Glutamatergic neuron (in vitro differentiated cells): Measurements from ENCODE around the gene PODXL2. TPM values are rescaled to one million over a fixed set of nuclear protein-coding genes. Genes with fewer than 3 reads are reported as not detected.

Experiments
- DNase-seq: peaks from one replicate; pipeline ENCODE4 v3.0.0; 2022
- H3K27ac Mint-ChIP-seq: one replicate; pipeline ENCODE4 v1.8.0; 2020; ENCODE audit warnings: mild to moderate bottlenecking, mixed read lengths, inconsistent platforms; ENCODE audit not compliant: unreplicated experiment
- H3K27me3 Mint-ChIP-seq: one replicate; pipeline ENCODE4 v1.8.0; 2020; ENCODE audit warnings: mild to moderate bottlenecking, moderate library complexity, mixed read lengths, inconsistent platforms; ENCODE audit not compliant: unreplicated experiment
- H3K36me3 Mint-ChIP-seq: one replicate; pipeline ENCODE4 v1.8.0; 2020; ENCODE audit warnings: mild to moderate bottlenecking, mixed read lengths, inconsistent platforms; ENCODE audit not compliant: unreplicated experiment
- H3K4me1 Mint-ChIP-seq: one replicate; pipeline ENCODE4 v1.8.0; 2020; ENCODE audit warnings: mild to moderate bottlenecking, low read depth, mixed read lengths, inconsistent platforms; ENCODE audit not compliant: unreplicated experiment
- H3K4me3 Mint-ChIP-seq: one replicate; pipeline ENCODE4 v1.8.0; 2020; ENCODE audit warnings: mild to moderate bottlenecking, mixed read lengths, inconsistent platforms; ENCODE audit not compliant: unreplicated experiment
- H3K9me3 Mint-ChIP-seq: one replicate; pipeline ENCODE4 v1.8.0; 2020; ENCODE audit warnings: mild to moderate bottlenecking, moderate library complexity, mixed read lengths, inconsistent platforms; ENCODE audit not compliant: unreplicated experiment
- CTCF ChIP-seq: fragments of 200-600 bp; sonication (generic); IDR thresholded peaks from one replicate; pipeline ENCODE4 v1.5.0; 2021; ENCODE audit not compliant: partially characterized antibody, unreplicated experiment
- total RNA-seq: library from RNA; stranded (reverse); fragmentation: NEBNext Ultra II Directional; extraction: Animal tissue kit (Norgen Biotek cat#: 25700); gene quantifications from one replicate; pipeline ENCODE4 v1.2.1, GENCODE V29; 2021; ENCODE audit not compliant: unreplicated experiment

Gene PODXL2
- total RNA-seq, 1 donor from 2014 or later: 139 TPM

DNA sequence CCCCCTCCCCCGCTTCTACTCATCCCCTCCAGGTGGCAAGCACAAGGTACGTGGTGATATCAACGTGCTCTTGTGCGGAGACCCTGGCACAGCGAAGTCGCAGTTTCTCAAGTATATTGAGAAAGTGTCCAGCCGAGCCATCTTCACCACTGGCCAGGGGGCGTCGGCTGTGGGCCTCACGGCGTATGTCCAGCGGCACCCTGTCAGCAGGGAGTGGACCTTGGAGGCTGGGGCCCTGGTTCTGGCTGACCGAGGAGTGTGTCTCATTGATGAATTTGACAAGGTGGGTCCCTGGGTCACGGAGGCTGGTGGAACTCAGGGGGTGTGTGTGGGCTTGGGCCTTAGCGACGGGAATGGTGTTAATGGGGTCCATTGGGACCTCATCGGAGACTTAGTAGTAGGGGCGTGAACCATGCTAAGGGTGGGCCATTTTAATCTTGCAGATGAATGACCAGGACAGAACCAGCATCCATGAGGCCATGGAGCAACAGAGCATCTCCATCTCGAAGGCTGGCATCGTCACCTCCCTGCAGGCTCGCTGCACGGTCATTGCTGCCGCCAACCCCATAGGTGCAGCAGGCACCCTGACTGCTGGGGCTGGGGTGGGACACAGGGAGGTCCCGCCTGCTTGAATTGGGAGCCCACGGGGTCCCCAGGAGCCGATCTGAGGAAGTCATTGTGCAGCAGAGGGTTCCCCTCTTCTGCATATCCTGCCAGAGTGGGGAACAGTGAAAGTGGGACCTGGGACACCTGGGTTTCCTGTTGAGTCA is 12.0 kb upstream of the PODXL2 start:
- H3K27me3 Mint-ChIP-seq: no peaks in the 10 kb centered on the region
- no peaks in the 10 kb centered on the region for H3K4me1 Mint-ChIP-seq
- no peak overlapping the region for H3K27ac Mint-ChIP-seq
- TF ChIP-seq CTCF: no peak
- H3K9me3 Mint-ChIP-seq: peaks cover 3% of the 10 kb centered on the region
- DNase-seq: no peak
- no peak overlapping the region for H3K4me3 Mint-ChIP-seq
- no peaks in the 10 kb centered on the region for H3K36me3 Mint-ChIP-seq

DNA sequence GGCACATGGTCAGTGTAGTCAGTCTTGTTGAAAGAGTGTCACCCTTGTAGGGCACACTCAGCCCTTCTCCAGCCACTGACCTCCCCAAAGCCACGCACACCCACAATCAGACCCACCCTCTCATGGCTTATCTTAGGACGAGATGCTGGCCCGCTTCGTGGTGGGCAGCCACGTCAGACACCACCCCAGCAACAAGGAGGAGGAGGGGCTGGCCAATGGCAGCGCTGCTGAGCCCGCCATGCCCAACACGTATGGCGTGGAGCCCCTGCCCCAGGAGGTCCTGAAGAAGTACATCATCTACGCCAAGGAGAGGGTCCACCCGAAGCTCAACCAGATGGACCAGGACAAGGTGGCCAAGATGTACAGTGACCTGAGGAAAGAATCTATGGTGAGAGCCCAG is 10.1 kb upstream of the PODXL2 start:
- Mint-ChIP-seq H3K9me3 (peaks cover 4% of the 10 kb centered on the region), H3K4me3 (no peak overlapping the region), H3K4me1 (no peaks in the 10 kb centered on the region), H3K27me3 (no peaks in the 10 kb centered on the region), H3K27ac (no peak overlapping the region), H3K36me3 (no peaks in the 10 kb centered on the region)
- DNase-seq: no peak
- no peak for TF ChIP-seq CTCF

GRCh38 chr3:127620637-127621375 is 8.2 kb upstream of the PODXL2 start:
- Mint-ChIP-seq H3K4me3 (no peak overlapping the region), H3K27me3 (no peaks in the 10 kb centered on the region), H3K4me1 (no peaks in the 10 kb centered on the region), H3K9me3 (peaks cover 2% of the 10 kb centered on the region), H3K36me3 (no peaks in the 10 kb centered on the region), H3K27ac (no peak overlapping the region)
- DNase-seq: no peak
- TF ChIP-seq CTCF: no peak

DNA sequence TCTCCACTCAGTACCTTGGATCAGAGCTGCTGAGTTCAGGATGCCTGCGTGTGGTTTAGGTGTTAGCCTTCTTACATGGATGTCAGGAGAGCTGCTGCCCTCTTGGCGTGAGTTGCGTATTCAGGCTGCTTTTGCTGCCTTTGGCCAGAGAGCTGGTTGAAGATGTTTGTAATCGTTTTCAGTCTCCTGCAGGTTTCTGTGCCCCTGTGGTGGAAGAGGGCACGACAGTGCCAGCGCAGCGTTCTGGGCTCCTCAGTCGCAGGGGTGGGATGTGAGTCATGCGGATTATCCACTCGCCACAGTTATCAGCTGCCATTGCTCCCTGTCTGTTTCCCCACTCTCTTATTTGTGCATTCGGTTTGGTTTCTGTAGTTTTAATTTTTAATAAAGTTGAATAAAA is 7.0 kb upstream of the PODXL2 start:
- Mint-ChIP-seq H3K4me3 (no peak overlapping the region), H3K9me3 (peaks cover 2% of the 10 kb centered on the region), H3K4me1 (no peaks in the 10 kb centered on the region), H3K27me3 (no peaks in the 10 kb centered on the region), H3K36me3 (no peaks in the 10 kb centered on the region), H3K27ac (no peak overlapping the region)
- no peak for DNase-seq
- TF ChIP-seq CTCF: no peak
